ENCODE data around the gene IQCK.

The IQCK gene

GRCh38 chr16:19781226-19781625, 63.2 kb downstream of the IQCK start:
- H3K36me3 ChIP-seq (ENCODE audit: low read length), result no peaks in the 10 kb centered on the region
- H3K9me3 ChIP-seq (ENCODE audit: insufficient read depth, low read length), result no peaks in the 10 kb centered on the region
- no peaks in the 10 kb centered on the region for H3K9me2 ChIP-seq (replicated peaks; ENCODE audit: insufficient read depth, low read length)
- no peaks in the 10 kb centered on the region for H3K79me2 ChIP-seq (ENCODE audit: insufficient read depth, low read length)
- no peak overlapping the region for H3K9ac ChIP-seq (ENCODE audit: low read length)
- no peak overlapping the region for H3K27ac ChIP-seq (ENCODE audit: low read depth, low read length)
- no peak overlapping the region for H3K4me2 ChIP-seq (ENCODE audit: low read depth, low read length, poor library complexity, severe bottlenecking)
- H3F3A ChIP-seq (ENCODE audit: insufficient read depth), result no peaks in the 10 kb centered on the region
- H3K4me3 ChIP-seq (ENCODE audit: insufficient read depth, low read length, poor library complexity, severe bottlenecking), result no peak overlapping the region
- H3K27me3 ChIP-seq (ENCODE audit: low read length), result no peaks in the 10 kb centered on the region
- no peak overlapping the region for H2AFZ ChIP-seq (ENCODE audit: low read depth, low read length, severe bottlenecking)
- TF ChIP-seq EZH2phosphoT487 (conservative IDR thresholded peaks at IDR 0.05; ENCODE audit: low read length), result no peak
- no peak for TF ChIP-seq CTCF (IDR thresholded peaks at IDR 0.05; ENCODE audit: insufficient read depth, low read length, poor library complexity, severe bottlenecking)
- no peaks in the 10 kb centered on the region for H4K20me1 ChIP-seq (ENCODE audit: low read depth, low read length)

GRCh38 chr16:19783363-19784182, 65.5 kb downstream of the IQCK start:
- TF ChIP-seq CTCF (IDR thresholded peaks at IDR 0.05; ENCODE audit: insufficient read depth, low read length, poor library complexity, severe bottlenecking) (no peak), EZH2phosphoT487 (conservative IDR thresholded peaks at IDR 0.05; ENCODE audit: low read length) (no peak)
- Histone ChIP-seq H2AFZ (ENCODE audit: low read depth, low read length, severe bottlenecking) (no peak overlapping the region), H3K27ac (ENCODE audit: low read depth, low read length) (no peak overlapping the region), H4K20me1 (ENCODE audit: low read depth, low read length) (no peaks in the 10 kb centered on the region), H3K27me3 (ENCODE audit: low read length) (no peaks in the 10 kb centered on the region), H3K79me2 (ENCODE audit: insufficient read depth, low read length) (no peaks in the 10 kb centered on the region), H3K4me3 (ENCODE audit: insufficient read depth, low read length, poor library complexity, severe bottlenecking) (no peak overlapping the region), H3K9me2 (replicated peaks; ENCODE audit: insufficient read depth, low read length) (no peaks in the 10 kb centered on the region), H3K9ac (ENCODE audit: low read length) (no peak overlapping the region), H3F3A (ENCODE audit: insufficient read depth) (no peaks in the 10 kb centered on the region), H3K36me3 (ENCODE audit: low read length) (no peaks in the 10 kb centered on the region), H3K4me2 (ENCODE audit: low read depth, low read length, poor library complexity, severe bottlenecking) (no peak overlapping the region), H3K9me3 (ENCODE audit: insufficient read depth, low read length) (no peaks in the 10 kb centered on the region)

GRCh38 chr16:19784183-19784736, 66.2 kb downstream of the IQCK start:
- Histone ChIP-seq H3K27ac (ENCODE audit: low read depth, low read length) (no peak overlapping the region), H3K9ac (ENCODE audit: low read length) (no peak overlapping the region), H3K4me3 (ENCODE audit: insufficient read depth, low read length, poor library complexity, severe bottlenecking) (no peak overlapping the region), H3K79me2 (ENCODE audit: insufficient read depth, low read length) (no peaks in the 10 kb centered on the region), H3K9me3 (ENCODE audit: insufficient read depth, low read length) (no peaks in the 10 kb centered on the region), H3K27me3 (ENCODE audit: low read length) (no peaks in the 10 kb centered on the region), H4K20me1 (ENCODE audit: low read depth, low read length) (no peaks in the 10 kb centered on the region), H3K4me2 (ENCODE audit: low read depth, low read length, poor library complexity, severe bottlenecking) (no peak overlapping the region), H3K9me2 (replicated peaks; ENCODE audit: insufficient read depth, low read length) (no peaks in the 10 kb centered on the region), H2AFZ (ENCODE audit: low read depth, low read length, severe bottlenecking) (no peak overlapping the region), H3K36me3 (ENCODE audit: low read length) (no peaks in the 10 kb centered on the region), H3F3A (ENCODE audit: insufficient read depth) (no peaks in the 10 kb centered on the region)
- no peak for TF ChIP-seq CTCF (IDR thresholded peaks at IDR 0.05; ENCODE audit: insufficient read depth, low read length, poor library complexity, severe bottlenecking)
- no peak for TF ChIP-seq EZH2phosphoT487 (conservative IDR thresholded peaks at IDR 0.05; ENCODE audit: low read length)

All from SU-DHL-6 (cell line).